ENCODE measurements around the gene PRDM16.

The PRDM16 gene

DNA sequence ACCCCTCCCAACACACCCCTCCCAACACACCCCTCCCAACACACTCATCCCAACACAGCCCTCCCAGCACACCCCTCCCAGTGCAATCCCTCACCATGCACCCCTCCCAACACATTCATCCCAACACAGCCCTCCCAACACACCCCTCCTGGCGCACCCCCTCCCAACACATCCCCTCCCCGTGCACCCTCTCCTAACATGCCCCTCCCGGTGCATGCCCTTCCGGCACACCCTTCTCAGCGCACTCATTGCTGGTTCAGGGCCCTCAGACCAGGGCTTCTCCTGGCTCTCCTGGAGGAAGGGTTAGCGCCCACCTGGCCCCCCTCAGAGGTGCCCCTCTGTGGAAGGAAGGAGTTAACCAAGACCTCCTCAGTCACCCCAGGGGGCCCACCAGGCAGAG is 310.9 kb downstream of the PRDM16 start:
- no peak for DNase-seq (ENCODE audit: extremely low read depth in 1 of 2, low read depth in 1 of 2)

DNA sequence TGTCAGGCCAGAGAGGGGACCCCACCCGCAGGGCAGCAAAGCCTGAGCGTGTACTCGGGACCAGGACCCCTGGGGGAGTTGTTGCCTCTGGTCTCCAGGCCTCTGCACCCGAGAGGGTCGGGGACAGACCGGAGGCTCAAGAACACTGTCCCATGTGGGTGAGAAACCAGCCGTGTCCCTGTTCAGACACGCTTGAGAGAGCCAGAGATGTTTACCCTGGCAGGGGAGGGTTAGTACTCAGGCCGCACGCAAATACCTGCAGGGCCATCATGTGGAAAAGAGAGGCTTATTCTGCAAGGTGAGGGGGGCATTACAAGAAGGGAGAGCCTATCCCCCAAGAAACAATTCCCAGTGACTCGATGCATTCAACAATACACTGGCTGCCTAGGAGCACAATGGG is 311.5 kb downstream of the PRDM16 start:
- DNase-seq (ENCODE audit: extremely low read depth in 1 of 2, low read depth in 1 of 2) = no peak

DNA sequence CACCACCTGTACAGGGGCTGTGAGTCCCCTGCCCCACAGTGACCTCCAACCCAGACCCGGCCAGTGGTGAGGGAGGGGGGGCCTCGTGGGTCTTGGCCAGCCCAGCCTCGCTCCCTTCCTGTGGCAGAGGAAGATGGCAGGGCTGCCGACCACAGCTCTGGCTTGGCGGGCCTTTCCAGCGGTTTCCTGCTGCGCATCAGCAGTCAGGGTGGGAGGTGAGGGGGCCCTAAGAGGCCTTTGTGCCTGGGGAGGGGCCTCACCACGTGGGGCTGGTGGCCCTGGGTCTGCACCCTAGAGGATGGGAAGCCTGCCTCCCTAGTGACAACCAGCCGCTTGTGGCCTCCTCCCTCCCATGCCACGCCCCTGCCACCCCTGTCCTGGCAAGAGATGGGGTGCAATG is 312.9 kb downstream of the PRDM16 start:
- no peak for DNase-seq (ENCODE audit: extremely low read depth in 1 of 2, low read depth in 1 of 2)

DNA sequence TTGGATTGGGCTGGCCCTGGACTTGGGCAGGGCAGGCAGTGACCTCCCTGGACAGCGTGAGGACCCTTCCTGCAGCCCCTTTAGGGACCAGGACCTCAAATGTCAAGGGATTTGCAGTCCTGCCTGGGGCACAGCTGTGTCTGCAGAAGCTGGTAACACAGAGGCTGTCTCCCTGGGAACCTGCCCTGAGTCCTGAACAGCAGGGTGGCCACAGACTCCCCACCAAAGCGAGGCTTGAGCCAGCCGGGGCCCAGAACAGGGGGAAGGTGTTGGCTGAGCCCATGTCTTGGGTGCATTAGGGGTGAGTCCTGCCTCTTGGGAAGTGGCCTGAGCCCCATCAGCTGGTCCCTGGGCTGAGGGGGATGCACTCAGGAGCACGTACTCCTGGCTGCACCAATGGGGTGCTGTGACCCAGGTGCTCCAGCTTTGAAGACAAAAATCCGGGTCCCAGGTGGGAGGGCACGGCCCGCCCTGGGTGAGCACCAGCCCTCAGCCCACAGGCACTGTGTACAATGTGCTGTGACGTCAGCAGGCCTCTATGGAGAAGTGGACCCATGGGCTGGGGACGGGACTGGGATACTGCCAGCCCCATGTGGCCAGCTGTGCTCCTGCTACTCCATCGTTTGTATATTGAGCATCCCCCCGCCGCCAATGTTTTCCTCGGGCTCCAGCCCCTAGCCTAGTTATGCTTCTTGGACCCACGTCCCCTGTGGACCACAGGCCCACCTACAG is 313.5 kb downstream of the PRDM16 start:
- DNase-seq (ENCODE audit: extremely low read depth in 1 of 2, low read depth in 1 of 2) = no peak

DNA sequence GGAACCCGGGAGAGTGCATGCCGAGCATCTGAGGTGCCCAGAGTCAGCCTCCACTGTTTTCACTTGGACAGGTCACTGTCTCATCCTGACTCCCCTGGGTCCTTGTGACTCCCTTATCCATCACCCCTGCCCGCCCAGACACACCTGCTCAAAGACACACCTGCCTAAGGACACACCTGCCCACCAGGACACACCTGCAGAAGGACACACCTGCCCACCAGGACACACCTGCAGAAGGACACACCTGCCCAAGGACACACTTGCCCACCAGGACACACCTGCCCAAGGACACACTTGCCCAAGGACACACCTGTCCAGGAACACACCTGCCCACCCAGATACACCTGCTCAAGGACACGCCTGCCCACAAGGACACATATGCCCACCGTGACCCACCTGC is 314.7 kb downstream of the PRDM16 start:
- no peak for DNase-seq (ENCODE audit: extremely low read depth in 1 of 2, low read depth in 1 of 2)

DNA sequence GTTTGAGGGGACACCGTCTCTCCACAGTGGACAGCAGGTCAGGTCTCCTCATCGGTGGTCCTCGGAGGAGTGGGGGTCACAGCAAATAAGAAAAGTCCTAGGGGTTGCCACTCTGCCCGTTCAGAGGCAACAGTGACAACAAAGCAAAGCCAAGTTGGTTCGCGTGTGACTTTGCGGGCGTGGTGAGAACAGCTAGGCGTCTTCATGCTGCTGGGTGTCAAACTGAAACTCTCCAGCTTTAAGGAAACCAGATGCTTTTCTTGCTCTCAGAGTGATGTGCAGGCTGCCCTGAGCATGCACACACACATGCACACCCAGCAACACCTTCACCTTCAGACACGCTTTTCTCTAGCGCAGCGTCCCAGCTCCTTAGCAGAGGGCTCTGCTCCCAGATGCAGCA is 315.4 kb downstream of the PRDM16 start:
- no peak for DNase-seq (ENCODE audit: extremely low read depth in 1 of 2, low read depth in 1 of 2)

DNA sequence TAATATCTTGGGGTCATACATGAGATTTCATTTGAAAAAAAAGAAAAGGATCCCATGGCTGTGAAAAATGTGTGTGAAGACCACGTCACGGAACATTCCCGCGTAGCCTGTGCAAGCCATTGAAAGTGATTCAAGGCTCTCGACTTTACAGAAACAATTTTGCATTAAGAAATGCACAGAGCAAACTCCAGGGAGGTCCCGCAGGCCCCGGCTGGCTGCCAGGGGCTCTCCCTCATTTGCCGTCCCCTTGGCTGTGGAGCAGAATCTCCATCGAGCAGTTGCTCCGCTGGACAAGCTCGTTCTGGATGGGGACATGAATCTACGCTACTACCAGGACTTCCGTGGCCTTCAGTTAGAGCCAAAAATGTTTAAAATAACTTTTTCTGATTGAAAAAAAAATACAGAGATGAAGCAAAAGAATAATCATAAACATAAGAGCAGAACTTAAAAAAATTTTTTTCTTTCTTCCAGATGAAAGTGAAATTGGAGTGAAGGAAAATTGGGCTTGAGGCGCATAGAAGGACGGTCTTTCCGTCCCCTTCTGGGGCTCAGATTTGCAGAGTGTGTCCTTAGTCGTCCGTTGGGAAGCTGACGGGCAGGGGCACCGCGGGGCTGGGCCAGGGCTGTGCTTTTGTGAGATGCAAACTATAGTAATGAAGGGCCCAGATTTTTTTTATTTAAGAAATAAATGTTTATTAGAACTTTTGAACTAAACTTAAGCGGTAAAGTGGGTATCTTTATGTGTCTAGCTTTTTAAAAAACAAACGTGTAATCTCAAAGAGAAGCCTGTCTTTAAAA is 317.4 kb downstream of the PRDM16 start:
- DNase-seq (ENCODE audit: extremely low read depth in 1 of 2, low read depth in 1 of 2) = no peak

DNA sequence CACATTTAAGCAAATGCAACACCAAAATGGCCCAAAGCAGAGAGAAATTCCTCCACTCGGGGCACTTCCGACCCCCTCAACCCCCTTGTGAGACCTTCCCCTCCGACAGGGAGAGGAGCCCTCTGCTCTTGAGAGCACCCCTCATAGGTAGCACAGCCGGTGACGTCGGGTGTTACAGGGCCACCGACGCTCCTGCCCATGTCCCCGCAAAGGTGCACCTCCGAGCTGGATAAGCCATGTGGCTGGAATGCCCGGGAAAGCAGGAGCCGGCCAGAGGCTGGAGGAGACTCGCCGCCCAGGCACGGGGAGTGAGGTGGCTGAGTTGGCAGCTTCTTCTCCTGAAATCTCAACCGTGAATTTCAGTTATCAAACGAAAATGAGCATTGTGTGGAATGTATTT is 318.4 kb downstream of the PRDM16 start:
- no peak for DNase-seq (ENCODE audit: extremely low read depth in 1 of 2, low read depth in 1 of 2)

DNA sequence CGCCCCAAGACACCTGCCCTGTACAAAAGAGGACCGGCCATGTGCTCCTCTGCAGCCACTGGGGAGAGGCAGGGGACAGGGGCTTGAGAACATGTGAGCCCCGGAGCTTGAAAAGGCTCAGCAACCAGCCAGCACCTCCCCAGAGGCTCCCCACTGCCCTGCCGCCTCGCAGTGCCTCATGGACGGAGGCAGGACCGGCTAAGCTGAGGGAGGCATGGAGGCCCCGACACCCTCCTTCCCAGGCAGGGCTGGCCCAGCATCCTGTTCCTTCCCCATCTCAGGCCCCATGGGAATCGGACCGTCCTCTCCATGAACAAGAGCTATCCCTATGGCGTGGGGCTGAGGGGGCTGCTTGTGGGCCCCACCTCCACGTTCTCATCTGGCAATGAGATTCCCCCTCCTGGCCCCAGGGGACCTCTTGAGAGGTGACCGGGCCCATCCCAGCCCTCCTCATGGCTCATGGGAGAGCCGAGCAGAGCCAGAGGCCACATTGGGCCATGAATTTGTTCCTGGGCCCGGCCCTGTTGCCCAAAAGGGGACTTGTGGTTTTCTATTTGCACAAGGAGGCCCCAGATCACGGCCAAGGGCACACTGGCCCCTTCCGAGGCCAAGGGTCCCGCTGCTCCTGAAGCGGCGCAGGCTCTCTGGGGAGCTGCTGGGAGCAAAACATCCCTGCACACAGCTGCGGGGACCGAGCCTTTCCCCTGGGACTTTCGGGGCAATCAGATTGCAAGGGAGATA is 320.3 kb downstream of the PRDM16 start:
- no peak for DNase-seq (ENCODE audit: extremely low read depth in 1 of 2, low read depth in 1 of 2)

DNA sequence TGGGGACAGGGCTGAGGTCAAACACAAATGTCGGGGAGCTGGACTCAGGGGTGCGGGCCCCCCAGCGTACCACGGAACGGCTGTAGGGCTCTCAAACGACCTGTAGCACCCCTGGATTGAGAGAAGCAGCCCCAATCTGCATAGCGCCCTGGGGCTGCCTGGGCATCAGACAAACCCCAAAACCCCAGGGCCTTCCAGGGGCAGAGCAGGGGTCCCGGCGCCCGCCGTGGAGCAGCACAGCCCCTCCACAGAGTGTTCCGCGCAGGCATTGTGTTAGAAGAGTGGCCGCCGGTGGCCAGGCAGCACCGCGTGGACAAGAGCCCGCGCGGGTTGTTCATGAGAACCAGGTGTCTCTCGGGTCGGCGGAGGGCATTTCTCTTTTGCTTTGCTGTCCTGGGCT is 321.3 kb downstream of the PRDM16 start:
- DNase-seq (ENCODE audit: extremely low read depth in 1 of 2, low read depth in 1 of 2) = no peak

DNA sequence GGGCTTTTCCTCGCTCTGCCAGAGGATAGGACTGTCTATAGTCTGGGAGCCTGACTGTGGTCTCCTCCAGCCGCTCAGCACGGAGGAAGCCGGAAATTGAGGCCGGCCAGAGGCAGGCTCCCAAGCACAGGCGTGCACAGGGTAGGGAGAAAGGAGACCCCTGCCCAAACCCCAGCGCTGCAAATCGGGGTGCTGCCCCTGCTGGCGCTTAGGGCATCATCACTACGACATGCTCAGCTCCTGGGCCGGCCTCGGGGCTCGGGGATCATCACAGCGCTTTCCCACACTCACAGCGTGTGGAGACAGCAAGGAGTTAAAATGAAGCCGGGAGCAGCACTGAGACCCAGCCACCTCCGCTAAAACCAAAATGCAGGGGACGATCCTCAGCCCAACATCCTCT is 322.7 kb downstream of the PRDM16 start:
- DNase-seq (ENCODE audit: extremely low read depth in 1 of 2, low read depth in 1 of 2) = no peak

DNA sequence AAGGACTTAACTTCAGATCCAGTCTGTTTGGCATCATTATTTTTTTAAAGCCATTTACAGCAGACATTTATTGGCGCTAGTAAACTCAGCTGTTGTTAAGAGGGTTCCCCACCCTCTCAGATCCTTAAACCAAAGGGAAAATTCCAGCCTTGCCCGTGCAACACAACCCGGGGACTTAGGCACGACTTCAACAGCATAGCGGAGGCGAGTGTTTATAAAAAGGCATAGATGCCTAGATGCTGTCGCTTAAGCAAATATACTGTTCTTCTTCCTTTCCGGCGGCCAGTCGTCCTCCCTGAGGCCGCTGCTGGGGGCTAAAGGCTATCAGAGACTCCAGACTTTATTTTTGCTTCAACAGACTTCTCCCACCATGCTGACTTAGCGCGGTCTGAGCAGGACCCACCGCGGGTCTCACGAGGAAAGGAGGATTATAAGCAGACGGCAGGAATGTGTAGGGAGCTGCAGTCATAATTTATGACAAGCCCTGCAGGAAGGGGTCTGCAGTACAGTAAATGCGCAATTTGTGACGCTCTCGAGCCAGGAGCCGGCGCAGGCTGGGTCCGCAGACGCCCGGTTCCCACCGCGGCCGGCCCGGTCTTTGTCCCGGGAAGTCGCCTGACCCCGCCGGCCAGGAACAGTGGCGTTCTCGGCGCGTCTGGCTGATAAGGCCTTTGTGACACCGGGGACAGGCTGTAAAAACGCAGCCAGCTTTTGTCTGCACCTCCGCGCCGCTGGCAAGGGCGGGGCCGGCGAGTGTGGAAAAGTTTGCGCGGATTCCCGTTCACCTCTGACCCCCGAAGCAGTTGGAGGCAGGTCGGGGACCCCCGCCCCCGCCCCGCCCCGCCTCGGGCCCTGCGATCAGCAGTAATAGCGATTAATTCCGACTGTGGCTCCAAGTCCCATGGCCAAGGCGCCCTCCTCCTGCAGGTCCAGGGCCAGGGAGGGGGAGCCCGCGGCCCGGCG is 324.3 kb downstream of the PRDM16 start:
- no peak for DNase-seq (ENCODE audit: extremely low read depth in 1 of 2, low read depth in 1 of 2)

DNA sequence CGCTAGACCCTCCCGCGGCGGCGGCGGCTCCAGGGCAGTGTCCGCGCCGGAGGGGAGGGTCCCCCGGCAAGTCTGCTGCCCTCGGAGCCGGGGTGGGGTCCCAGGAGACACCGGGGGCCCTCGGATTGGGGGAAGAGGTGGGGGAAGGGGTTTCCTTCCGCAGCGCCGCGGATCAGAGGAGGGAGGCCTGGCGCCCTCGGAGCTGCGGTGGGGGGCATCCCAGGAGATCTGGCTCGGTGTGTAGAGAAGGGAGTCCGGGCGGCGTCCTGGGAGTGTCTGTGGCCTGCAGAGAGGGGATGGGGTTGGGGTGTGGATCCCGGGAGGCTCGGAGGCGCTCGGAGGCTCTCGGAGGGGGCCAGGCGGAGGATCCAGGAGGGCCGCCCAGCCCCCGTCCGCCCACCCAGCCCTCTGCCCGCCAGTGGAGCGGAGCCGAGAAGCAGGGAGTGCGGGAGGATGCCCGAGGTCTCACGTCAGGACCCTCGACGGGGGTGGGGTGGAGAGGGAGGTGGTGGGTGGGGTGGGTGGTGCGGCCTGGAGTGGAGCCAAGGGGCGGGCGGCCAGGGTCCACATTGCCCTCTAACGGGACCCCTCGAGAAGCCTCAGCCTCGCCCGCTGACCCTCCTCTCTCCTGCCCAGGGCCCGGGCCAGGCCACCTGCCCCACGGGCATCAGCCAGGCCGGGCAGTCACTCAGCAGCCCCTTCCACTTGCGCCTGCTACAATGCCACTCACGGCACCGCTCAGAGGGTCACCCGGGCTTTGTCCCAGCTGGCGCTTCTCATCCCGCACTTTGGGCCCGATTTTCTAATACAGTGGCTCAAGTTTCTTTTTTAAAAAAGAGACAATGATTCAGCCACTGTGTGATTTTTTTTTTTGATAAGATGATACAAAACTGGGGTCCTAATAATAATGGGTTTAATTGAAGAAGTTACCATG is 325.3 kb downstream of the PRDM16 start:
- DNase-seq (ENCODE audit: extremely low read depth in 1 of 2, low read depth in 1 of 2) = no peak

DNA sequence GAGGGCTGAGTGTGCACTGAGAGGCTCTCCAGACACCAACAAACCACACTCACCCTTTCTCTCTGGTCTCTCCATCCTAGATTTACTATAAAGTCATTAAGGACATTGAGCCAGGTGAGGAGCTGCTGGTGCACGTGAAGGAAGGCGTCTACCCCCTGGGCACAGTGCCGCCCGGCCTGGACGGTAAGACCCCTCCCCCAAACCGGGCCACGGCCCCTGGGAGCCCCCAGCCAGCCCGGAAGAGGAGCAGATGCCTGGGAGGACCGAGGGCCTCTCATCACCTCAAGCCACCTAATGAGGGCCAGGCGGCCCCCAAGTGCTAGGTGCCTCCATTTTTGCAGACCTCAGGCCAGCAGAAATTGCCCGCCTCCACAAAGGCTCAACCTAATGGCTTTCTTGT is 327.4 kb downstream of the PRDM16 start:
- no peak for DNase-seq (ENCODE audit: extremely low read depth in 1 of 2, low read depth in 1 of 2)

DNA sequence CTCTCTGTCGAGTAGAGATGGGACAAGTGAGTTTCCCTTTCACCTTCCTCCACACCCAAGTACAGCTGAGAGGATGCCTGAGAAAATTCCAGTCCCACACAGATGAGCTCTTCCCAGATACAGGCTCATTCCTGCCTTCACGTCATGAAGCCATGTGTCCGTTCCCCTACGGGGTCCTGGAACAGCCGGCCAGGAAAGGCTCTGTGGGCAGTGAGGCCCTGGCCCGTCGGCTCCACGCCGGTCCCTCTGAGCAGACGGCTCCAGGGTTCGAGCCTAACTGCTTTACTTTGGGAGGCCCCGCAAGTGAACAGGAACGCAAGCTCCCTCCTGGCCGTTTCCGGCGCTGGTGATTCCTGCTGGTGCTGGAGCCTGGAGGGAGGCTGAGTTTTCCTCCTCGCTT is 328.3 kb downstream of the PRDM16 start:
- no peak for DNase-seq (ENCODE audit: extremely low read depth in 1 of 2, low read depth in 1 of 2)

DNA sequence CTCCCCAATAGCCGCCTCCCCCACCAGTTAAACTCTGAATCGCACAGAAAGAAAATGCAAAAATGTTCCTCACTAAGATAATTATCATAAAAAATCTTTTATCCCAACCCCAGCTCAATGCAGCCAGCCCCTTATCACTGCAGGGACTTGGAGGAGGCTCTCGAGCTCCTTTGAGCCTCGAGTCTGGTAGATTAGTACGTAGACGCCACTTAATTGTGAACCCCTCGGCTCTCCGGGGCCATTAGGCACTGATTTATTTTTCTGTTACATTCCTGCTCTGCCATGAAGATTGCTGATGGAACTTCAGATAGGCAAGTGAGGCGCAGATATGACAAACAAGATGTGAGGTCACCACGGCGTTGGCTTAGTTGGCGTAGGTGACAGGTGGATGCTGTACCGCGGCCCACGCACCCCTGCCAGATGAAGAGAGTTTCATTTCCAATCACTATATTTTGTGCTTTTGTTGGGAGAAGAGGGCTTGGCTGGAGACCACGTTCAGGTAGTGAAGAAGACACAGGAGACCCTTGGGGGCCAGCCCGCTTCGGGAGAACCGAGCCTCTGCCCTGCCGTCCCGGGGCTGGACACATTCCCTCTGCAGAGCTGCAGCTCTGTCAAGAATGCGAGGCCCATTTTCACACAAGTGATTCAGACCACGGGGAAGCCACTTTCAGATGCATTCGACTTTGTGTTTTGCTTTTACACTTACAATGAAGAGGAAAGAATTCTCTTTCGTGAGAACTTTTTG is 329.6 kb downstream of the PRDM16 start:
- DNase-seq (ENCODE audit: extremely low read depth in 1 of 2, low read depth in 1 of 2) = no peak

DNA sequence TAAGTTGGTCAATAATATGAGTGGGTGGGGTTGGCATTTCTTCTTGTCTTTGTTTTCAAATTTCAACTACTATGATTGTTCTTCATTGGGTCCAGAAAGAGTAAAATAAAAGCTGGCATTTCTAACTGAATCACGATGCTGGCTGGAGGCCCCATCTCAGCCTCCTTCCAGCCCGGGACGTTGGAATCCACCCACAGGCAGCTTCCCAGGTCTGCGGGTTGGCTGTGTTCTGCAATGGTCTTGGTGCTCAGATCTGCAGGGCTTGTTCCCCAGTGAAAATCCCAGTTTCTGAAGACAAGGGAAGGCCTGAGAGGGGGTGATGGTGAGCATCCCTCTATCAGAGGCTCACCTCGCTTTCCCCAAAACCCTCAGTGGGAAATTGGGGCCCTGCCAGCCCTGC is 330.7 kb downstream of the PRDM16 start:
- no peak for DNase-seq (ENCODE audit: extremely low read depth in 1 of 2, low read depth in 1 of 2)

DNA sequence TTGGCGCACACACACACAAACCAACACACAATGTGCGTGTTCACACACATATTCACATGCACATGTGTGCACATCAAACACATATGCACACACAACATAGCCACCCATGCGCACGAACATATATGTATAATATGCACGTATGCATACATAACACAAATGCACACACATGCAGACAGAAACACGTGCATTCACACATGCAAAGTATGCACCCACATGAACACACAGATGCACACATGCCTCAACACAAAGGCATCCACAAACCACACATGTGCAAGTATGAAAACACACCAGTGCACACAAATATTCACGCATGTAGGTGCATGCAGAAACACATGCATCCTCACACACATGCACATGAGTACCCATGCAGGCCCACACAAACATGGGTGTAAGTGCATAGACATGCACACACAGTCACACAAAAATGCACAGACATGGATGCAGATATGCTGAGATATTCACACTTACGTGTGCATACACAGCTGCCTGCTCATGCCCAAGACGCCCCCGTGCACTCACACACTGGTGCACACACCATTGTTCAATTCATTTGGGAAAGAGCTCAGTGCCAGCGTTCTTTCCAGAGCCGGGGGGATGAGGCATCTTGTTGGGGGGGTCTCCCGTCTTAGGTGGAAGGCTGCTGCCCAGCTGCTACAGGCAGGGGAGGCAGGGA is 332.7 kb downstream of the PRDM16 start:
- DNase-seq (ENCODE audit: extremely low read depth in 1 of 2, low read depth in 1 of 2) = no peak
